SK-N-MC (cell line): ENCODE measurements around the gene TMEM143.
"Not testable (repeated sequence)": the region's sequence is repeated elsewhere in the genome, so short reads cannot be mapped to it uniquely, and the experiment has no call there.

Source experiments
- DNase-seq: peaks from one replicate; pipeline ENCODE4 v3.0.0-alpha.2; 2011; ENCODE audit warnings: low read depth, low spot score
- H3K27ac ChIP-seq: fragments of 200-600 bp; sonication (generic); 2 replicates; pipeline ENCODE4 v1.5.1; 2016; ENCODE audit warnings: mixed run types
- H3K36me3 ChIP-seq: fragments of 200-600 bp; sonication (generic); 2 replicates; pipeline ENCODE4 v1.6.1; 2017; ENCODE audit warnings: antibody characterized with exemption, low read length, mixed read lengths; ENCODE audit not compliant: insufficient read depth
- H3K4me3 ChIP-seq: fragments of 200-600 bp; sonication (generic); 2 replicates; pipeline ENCODE4 v1.5.1; 2016
- H3K9ac ChIP-seq: fragments of 200-600 bp; sonication (generic); 2 replicates; pipeline ENCODE4 v1.8.0; 2017; ENCODE audit warnings: mixed run types, mixed read lengths; ENCODE audit not compliant: insufficient read length
- H3K9me3 ChIP-seq: fragments of 200-600 bp; sonication (generic); 2 replicates; pipeline ENCODE4 v1.6.1; 2017; ENCODE audit warnings: low read depth, mild to moderate bottlenecking, antibody characterized with exemption, low read length, moderate library complexity, mixed read lengths
- EZH2 ChIP-seq: fragments of 200-600 bp; sonication (generic); IDR thresholded peaks from one replicate; pipeline ENCODE4 v1.6.1; 2017; ENCODE audit warnings: antibody characterized with exemption
- FOXP2 ChIP-seq: optimal IDR thresholded peaks from 2 replicates; pipeline ENCODE3; 2011; ENCODE audit warnings: mild to moderate bottlenecking, moderate library complexity; ENCODE audit not compliant: insufficient read depth; ENCODE audit errors: extremely low read length, control extremely low read depth
- POLR2AphosphoS5 ChIP-seq: IDR thresholded peaks from 2 replicates; pipeline ENCODE4 v1.6.1; 2012; ENCODE audit warnings: mild to moderate bottlenecking, low read depth, low read length, borderline replicate concordance

TMEM143 gene

DNA sequence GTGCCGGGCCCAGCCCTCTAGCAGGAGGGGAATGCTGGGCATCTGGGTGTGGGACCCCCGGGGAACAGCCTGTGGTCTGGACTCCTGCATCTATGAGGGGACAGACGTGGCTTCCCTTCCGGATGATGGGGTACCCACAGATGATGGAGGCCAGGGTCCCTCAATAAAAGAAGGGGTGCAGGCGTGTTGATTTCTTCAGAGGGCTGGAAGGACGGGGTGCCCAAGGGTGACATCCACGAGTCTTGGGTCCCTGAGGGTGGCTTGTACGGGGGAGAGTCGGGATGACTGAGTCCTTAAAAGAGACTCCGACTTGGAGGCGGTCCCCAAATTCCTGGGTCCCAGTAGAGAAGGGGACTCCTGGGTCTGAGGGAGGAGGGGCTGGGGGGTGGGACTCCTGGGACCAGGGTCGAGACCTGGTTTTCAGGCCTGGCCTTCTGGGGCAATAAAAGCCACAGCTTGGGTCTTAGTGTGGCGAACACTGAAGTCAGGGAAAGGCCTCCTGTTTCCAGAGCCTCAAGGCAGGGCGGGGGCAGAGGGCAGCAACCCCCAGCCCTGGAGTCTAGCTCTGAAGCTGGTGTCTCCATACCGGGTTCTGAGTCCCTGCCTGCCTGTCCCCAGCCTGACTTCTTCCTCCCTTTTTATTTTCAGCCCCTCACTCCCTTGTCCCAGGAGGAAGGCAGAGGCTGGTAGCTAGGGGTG, 29.3 kb upstream of the TMEM143 start:
- no peak for DNase-seq
- Histone ChIP-seq H3K9me3 (no peaks in the 10 kb centered on the region), H3K9ac (peak overlapping the region; percentile 35), H3K27ac (peak overlapping the region; percentile 56), H3K4me3 (peak overlapping the region; percentile 80), H3K36me3 (peaks cover 12% of the 10 kb centered on the region)
- no peak for TF ChIP-seq EZH2
- TF ChIP-seq POLR2AphosphoS5, result no peak
- TF ChIP-seq FOXP2, result no peak

- H3K9ac ChIP-seq, H3K27ac ChIP-seq, H3K9me3 ChIP-seq, DNase-seq, H3K4me3 ChIP-seq: not testable (repeated sequence)
- H3K36me3 ChIP-seq, result peaks cover 21% of the 10 kb centered on the region
These were observed 28.2 kb upstream of the TMEM143 start for GRCh38 chr19:48392006-48392344.

DNA sequence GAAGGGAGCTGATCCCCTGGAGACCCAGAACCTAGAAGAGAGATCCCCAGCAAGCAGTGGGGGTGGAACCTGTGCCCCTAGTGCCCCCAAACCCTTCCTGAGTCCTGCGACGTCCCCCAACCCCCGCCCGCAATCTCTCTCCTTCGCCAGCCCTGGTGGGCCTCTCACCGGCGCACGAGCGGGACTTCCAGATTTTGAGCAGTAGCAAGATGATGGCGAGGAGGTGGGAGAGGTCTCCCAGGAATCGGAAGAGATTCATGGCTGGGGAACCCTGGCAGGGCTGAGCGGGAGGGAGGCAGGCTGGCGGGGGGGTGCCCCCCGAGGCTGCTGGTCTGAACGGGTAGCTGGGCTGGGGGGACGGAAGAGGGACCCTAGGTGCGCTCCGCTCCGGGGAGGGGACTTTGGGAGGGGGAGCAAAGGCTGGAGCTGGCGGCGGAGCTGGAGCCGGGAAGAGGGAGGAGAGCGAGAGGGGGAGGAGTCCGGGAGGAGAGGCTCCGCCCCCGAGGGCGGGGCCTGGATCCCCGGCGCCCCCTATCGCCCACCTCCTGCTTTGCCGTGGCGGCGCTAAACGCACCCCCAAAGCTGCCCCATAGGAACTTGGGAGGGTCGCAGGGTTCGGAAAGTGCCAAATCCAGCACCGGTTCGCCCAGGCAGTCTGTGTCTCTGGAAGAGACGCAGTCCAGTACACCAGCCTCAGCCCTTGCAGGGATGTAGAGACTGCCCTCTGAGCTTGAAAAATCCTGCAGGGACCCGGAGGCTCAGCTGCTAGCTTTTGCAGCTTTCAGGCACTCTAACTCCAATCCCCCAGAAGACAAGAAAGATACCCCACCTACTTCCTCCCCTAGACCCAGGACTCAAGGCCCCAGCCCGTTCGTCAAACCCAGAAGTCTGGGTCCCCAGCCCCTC, 27.6 kb upstream of the TMEM143 start, which contains the start of gene KDELR1:
Gene KDELR1, minus strand, starts transcription at position 452 of the 906 bp plus-strand sequence. Its CDS starts 193 bp downstream, at position 259.
- H3K27ac ChIP-seq, result peak within 1 kb of the TSS; percentile 69

DNA sequence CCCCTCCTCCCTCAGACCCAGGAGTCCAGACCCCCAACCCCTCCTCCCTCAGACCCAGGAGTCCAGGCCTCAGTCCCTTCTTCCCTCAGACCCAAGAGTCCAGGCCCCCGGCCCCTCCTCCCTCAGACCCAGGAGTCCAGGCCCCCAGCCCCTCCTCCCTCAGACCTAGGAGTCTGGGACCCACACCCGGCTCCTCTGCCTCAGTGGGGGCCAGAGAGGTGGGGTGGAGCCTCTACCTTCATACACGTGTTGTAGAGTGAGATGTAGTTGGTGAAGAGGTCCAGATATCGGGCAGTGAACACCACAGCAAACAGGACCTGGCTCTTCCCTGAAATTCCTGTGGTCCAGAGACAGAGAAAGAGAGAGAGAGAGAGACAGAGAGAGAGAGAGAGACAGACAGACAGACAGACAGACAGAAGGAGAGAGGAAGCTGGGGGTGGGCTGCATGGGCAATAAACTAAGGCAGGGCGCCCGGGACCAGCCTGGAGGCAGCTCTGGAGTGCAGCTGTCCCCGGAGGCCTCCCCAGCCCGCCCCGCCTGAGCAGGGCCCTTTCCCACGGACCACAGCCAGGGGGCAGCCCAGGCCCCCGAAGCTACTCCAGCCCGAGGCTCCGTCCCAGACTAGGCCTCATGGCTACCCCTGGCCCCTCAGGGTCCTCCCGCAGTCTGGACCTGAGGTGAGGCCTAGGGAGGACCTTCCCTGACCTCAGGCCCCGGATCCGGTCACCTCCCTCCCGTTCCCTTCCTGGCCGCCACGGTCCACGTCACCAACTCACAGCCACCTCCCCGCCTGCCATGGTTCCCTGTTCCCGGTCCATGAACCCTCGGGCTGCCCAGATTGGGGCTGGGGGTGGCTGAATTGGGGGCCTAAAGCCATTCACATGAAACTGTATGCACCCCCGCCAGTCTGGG, 26.7 kb upstream of the TMEM143 start:
- Histone ChIP-seq H3K9ac (peak overlapping the region; percentile 91), H3K27ac (peak overlapping the region; percentile 69), H3K9me3 (no peaks in the 10 kb centered on the region), H3K4me3 (peak overlapping the region; percentile 79), H3K36me3 (peaks cover 35% of the 10 kb centered on the region)
- no peak for TF ChIP-seq FOXP2
- no peak for TF ChIP-seq POLR2AphosphoS5
- no peak for DNase-seq

More for the DNA sequence above, 27.6 kb upstream of the TMEM143 start, which contains the start of gene KDELR1:
- DNase-seq, result no peak
- H3K4me3 ChIP-seq, result peak within 1 kb of the TSS; percentile 79
- peak within 1 kb of the TSS; percentile 91 for H3K9ac ChIP-seq
- H3K36me3 ChIP-seq, result peaks cover 27% of the 10 kb centered on the region
- no peaks in the 10 kb centered on the region for H3K9me3 ChIP-seq
- TF ChIP-seq POLR2AphosphoS5 (peak; percentile 73), FOXP2 (no peak), EZH2 (no peak)

- no peak for TF ChIP-seq FOXP2
- no peak for TF ChIP-seq EZH2
- TF ChIP-seq POLR2AphosphoS5, result no peak
- Histone ChIP-seq H3K27ac (no peak overlapping the region), H3K9ac (no peak overlapping the region), H3K9me3 (no peaks in the 10 kb centered on the region), H3K36me3 (peaks cover 65% of the 10 kb centered on the region), H3K4me3 (no peak overlapping the region)
- DNase-seq, result no peak
These were observed 23.2 kb upstream of the TMEM143 start for GRCh38 chr19:48386981-48387380.

- H3K9ac ChIP-seq, result no peak overlapping the region
- TF ChIP-seq FOXP2 (no peak), EZH2 (no peak), POLR2AphosphoS5 (no peak)
- H3K9me3 ChIP-seq, result no peaks in the 10 kb centered on the region
- H3K4me3 ChIP-seq, result no peak overlapping the region
- H3K36me3 ChIP-seq, result peaks cover 73% of the 10 kb centered on the region
- no peak for DNase-seq
- H3K27ac ChIP-seq, result no peak overlapping the region
These were observed 21.8 kb upstream of the TMEM143 start for GRCh38 chr19:48385461-48386087.

DNA sequence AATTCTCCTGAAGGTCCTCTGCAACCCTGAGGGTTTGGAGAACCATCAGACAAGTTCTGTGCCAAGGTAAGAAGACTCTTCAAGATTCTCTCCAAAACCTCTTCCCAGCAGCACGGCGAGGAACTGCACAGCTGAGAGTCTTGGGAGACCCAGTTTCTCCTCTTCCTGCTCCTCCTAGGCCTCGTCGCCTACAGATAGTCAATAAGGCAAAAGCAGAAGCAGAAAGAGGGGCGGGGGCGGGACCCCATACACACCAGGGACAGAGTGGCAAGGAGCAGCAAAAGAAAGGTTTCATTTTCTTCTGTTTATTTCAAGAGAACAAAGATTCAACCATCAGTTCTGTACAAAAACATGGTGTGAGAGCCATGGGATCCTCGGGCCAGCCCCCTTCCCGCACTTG, 18.5 kb upstream of the TMEM143 start:
- peaks cover 55% of the 10 kb centered on the region for H3K36me3 ChIP-seq
- H3K9me3 ChIP-seq, result no peaks in the 10 kb centered on the region
- no peak for DNase-seq
- 0 out of 2 replicates have a peak overlapping the region, but pooled peaks have one; percentile 13 for H3K27ac ChIP-seq
- no peak overlapping the region for H3K4me3 ChIP-seq
- H3K9ac ChIP-seq, result no peak overlapping the region
- no peak for TF ChIP-seq FOXP2
- TF ChIP-seq EZH2, result no peak
- TF ChIP-seq POLR2AphosphoS5, result no peak
